ENCODE measurements around the gene SMG1. TPM values are rescaled to one million over a fixed set of nuclear protein-coding genes. Genes with fewer than 3 reads are reported as not detected.
"Not testable (repeated sequence)": the region's sequence is repeated elsewhere in the genome, so short reads cannot be mapped to it uniquely, and the experiment has no call there.

SMG1 gene
- polyA plus RNA-seq, 3 donors, result 7.5 to 12.6 (median 8.0) TPM

- WGBS, 3 donors, result 84 to 95% (median 92%) methylated on average over 5 of the region's 5 CpGs
- H3K27ac ChIP-seq (ENCODE audit: low read depth, low read length), result not testable (repeated sequence)
These were observed 49.9 kb downstream of the SMG1 start for GRCh38 chr16:18876301-18876700.

- WGBS, 3 donors, result 46 to 78% (median 61%) methylated on average over 2 of the region's 2 CpGs
These were observed 57.0 kb downstream of the SMG1 start for GRCh38 chr16:18869043-18869771.

GRCh38 chr16:18866277-18866823 is 59.9 kb downstream of the SMG1 start:
- H3K27ac ChIP-seq (ENCODE audit: low read depth, low read length), result not testable (repeated sequence)
- 78 to 85% (median 81%) methylated on average over 2 of the region's 2 CpGs for WGBS, 3 donors

More at GRCh38 chr16:18869043-18869771, 57.0 kb downstream of the SMG1 start:
- not testable (repeated sequence) for H3K27ac ChIP-seq (ENCODE audit: low read depth, low read length)

GRCh38 chr16:18862891-18863290 is 63.3 kb downstream of the SMG1 start:
- H3K27ac ChIP-seq (ENCODE audit: low read depth, low read length), result not testable (repeated sequence)

GRCh38 chr16:18855196-18855595 is 71.0 kb downstream of the SMG1 start:
- whole genome bisulfite sequencing, 3 donors, result 89 to 98% (median 95%) methylated on average over 1 of the region's 1 CpG
- no peak overlapping the region for H3K27ac ChIP-seq (ENCODE audit: low read depth, low read length)

GRCh38 chr16:18853694-18854093 is 72.5 kb downstream of the SMG1 start:
- no peak overlapping the region for H3K27ac ChIP-seq (ENCODE audit: low read depth, low read length)

- WGBS, 3 donors, result 74 to 95% (median 95%) methylated on average over 1 of the region's 1 CpG
- no peak overlapping the region for H3K27ac ChIP-seq (ENCODE audit: low read depth, low read length)
These were observed 73.6 kb downstream of the SMG1 start for GRCh38 chr16:18852647-18853046.

GRCh38 chr16:18846416-18846815 is 79.8 kb downstream of the SMG1 start:
- no peak overlapping the region for H3K27ac ChIP-seq (ENCODE audit: low read depth, low read length)
- WGBS, 3 donors, result 100% methylated on average over 1 of the region's 1 CpG

- WGBS, 3 donors, result 92 to 96% (median 94%) methylated on average over 6 of the region's 6 CpGs
These were observed 83.6 kb downstream of the SMG1 start for GRCh38 chr16:18842565-18842964.

GRCh38 chr16:18841833-18842525 is 84.2 kb downstream of the SMG1 start:
- 73 to 91% (median 76%) methylated on average over 7 of the region's 7 CpGs for WGBS, 3 donors

More at GRCh38 chr16:18842565-18842964, 83.6 kb downstream of the SMG1 start:
- H3K27ac ChIP-seq (ENCODE audit: low read depth, low read length), result no peak overlapping the region

GRCh38 chr16:18839555-18839954 is 86.7 kb downstream of the SMG1 start:
- H3K27ac ChIP-seq (ENCODE audit: low read depth, low read length), result no peak overlapping the region
- 56 to 67% (median 63%) methylated on average over 6 of the region's 6 CpGs for WGBS, 3 donors

More at GRCh38 chr16:18841833-18842525, 84.2 kb downstream of the SMG1 start:
- H3K27ac ChIP-seq (ENCODE audit: low read depth, low read length), result no peak overlapping the region

- H3K27ac ChIP-seq (ENCODE audit: low read depth, low read length), result no peak overlapping the region
These were observed 89.5 kb downstream of the SMG1 start for GRCh38 chr16:18836702-18837101.

GRCh38 chr16:18834864-18835263 is 91.3 kb downstream of the SMG1 start:
- 55 to 86% (median 57%) methylated on average over 4 of the region's 4 CpGs for WGBS, 3 donors
- H3K27ac ChIP-seq (ENCODE audit: low read depth, low read length), result no peak overlapping the region

GRCh38 chr16:18833707-18834505 is 92.3 kb downstream of the SMG1 start:
- no peak overlapping the region for H3K27ac ChIP-seq (ENCODE audit: low read depth, low read length)
- 85 to 93% (median 90%) methylated on average over 9 of the region's 9 CpGs for WGBS, 3 donors

- H3K27ac ChIP-seq (ENCODE audit: low read depth, low read length), result no peak overlapping the region
- WGBS, 3 donors, result 92 to 95% (median 92%) methylated on average over 8 of the region's 8 CpGs
These were observed 93.6 kb downstream of the SMG1 start for GRCh38 chr16:18832613-18833012.

GRCh38 chr16:18832006-18832405 is 94.2 kb downstream of the SMG1 start:
- WGBS, 3 donors, result 82 to 95% (median 90%) methylated on average over 2 of the region's 2 CpGs
- H3K27ac ChIP-seq (ENCODE audit: low read depth, low read length), result no peak overlapping the region

GRCh38 chr16:18829251-18829650 is 97.0 kb downstream of the SMG1 start:
- WGBS, 3 donors, result 79 to 97% (median 82%) methylated on average over 6 of the region's 6 CpGs
- no peak overlapping the region for H3K27ac ChIP-seq (ENCODE audit: low read depth, low read length)

- WGBS, 3 donors, result 92 to 96% (median 96%) methylated on average over 4 of the region's 4 CpGs
- no peak overlapping the region for H3K27ac ChIP-seq (ENCODE audit: low read depth, low read length)
These were observed 98.3 kb downstream of the SMG1 start for GRCh38 chr16:18827890-18828289.

GRCh38 chr16:18816286-18816685 is 109.9 kb downstream of the SMG1 start:
- WGBS, 3 donors, result 80 to 88% (median 86%) methylated on average over 3 of the region's 3 CpGs
- no peak overlapping the region for H3K27ac ChIP-seq (ENCODE audit: low read depth, low read length)

Measured in adipose tissue (tissue), 3 donors.